ENCODE results near the gene PAPPA2.

DNA sequence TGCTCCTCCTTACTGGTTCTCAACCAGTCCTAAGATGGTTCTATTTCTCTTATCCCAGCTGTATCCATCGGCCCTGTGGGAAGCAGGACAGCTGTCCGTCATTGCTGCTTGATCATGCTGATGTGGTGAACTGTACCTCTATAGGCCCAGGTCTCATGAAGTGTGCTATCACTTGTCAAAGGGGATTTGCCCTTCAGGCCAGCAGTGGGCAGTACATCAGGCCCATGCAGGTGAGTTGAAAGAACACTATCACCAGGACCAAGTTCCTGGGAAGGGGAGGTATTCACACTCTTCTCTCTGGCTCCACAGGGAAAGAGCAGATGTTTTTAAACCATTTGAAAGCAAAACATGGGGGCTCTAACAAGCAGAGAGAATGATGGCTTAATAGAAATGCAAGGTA, 302.6 kb downstream of the PAPPA2 start:
- TF ChIP-seq, protein P1, sequence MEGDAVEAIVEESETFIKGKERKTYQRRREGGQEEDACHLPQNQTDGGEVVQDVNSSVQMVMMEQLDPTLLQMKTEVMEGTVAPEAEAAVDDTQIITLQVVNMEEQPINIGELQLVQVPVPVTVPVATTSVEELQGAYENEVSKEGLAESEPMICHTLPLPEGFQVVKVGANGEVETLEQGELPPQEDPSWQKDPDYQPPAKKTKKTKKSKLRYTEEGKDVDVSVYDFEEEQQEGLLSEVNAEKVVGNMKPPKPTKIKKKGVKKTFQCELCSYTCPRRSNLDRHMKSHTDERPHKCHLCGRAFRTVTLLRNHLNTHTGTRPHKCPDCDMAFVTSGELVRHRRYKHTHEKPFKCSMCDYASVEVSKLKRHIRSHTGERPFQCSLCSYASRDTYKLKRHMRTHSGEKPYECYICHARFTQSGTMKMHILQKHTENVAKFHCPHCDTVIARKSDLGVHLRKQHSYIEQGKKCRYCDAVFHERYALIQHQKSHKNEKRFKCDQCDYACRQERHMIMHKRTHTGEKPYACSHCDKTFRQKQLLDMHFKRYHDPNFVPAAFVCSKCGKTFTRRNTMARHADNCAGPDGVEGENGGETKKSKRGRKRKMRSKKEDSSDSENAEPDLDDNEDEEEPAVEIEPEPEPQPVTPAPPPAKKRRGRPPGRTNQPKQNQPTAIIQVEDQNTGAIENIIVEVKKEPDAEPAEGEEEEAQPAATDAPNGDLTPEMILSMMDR (IDR thresholded peaks at IDR 0.05; ENCODE audit: insufficient read depth, low read length, poor library complexity, severe bottlenecking), result no peak
- TF ChIP-seq EZH2phosphoT487 (conservative IDR thresholded peaks at IDR 0.05; ENCODE audit: low read length), result no peak
